ENCODE measurements around the gene DCHS2.

Gene DCHS2

GRCh38 chr4:154183264-154183663 lies 308.3 kb downstream of the DCHS2 start:
- no peak overlapping the region for H2BK12ac ChIP-seq (ENCODE audit: low read length)
- H2AK5ac ChIP-seq (ENCODE audit: low read depth, low read length): no peak overlapping the region
- no peaks in the 10 kb centered on the region for H3K79me1 ChIP-seq (ENCODE audit: low read depth, low read length)
- no peak overlapping the region for H4K8ac ChIP-seq (ENCODE audit: low read depth, low read length)
- H4K91ac ChIP-seq (ENCODE audit: low read depth, low read length, poor library complexity): no peak overlapping the region
- no peak overlapping the region for H3K9ac ChIP-seq (ENCODE audit: low read depth, low read length, poor library complexity)
- H2AFZ ChIP-seq (ENCODE audit: low read length): no peak overlapping the region
- no peak overlapping the region for H3K4me2 ChIP-seq (ENCODE audit: insufficient read depth, low read length, poor library complexity, severe bottlenecking)
- no peak overlapping the region for H3K4ac ChIP-seq (ENCODE audit: low read length)
- H2BK120ac ChIP-seq (ENCODE audit: low read depth, low read length): no peak overlapping the region
- no peak overlapping the region for H3K23ac ChIP-seq (ENCODE audit: low read depth, low read length, poor library complexity)
- no peak overlapping the region for H2BK5ac ChIP-seq (ENCODE audit: low read length)
- no peaks in the 10 kb centered on the region for H3K36me3 ChIP-seq (replicated peaks in 1 of 2; ENCODE audit: control insufficient read depth in 2 of 2, insufficient read depth in 2 of 2, low read length in 2 of 2)
- no peak overlapping the region for H2BK15ac ChIP-seq (ENCODE audit: low read length)
- no peak overlapping the region for H3K18ac ChIP-seq (ENCODE audit: low read length)
- H3K4me1 ChIP-seq (ENCODE audit: control insufficient read depth in 2 of 2, insufficient read depth in 1 of 2, low read depth in 1 of 2, low read length in 2 of 2): peaks cover 0 to 6% of the 10 kb centered on the region in 2 donors
- H3K9me3 ChIP-seq (replicated peaks in 1 of 2; ENCODE audit: control insufficient read depth in 2 of 2, insufficient read depth in 1 of 2, low read depth in 1 of 2, low read length in 2 of 2): no peaks in the 10 kb centered on the region
- no peak overlapping the region for H3K14ac ChIP-seq (ENCODE audit: low read length)
- WGBS, 2 donors (ENCODE audit: extremely low coverage in 2 of 2, insufficient read length in 2 of 2, insufficient replicate concordance in 1 of 2): no CpG with 5 or more reads among the region's 1 CpG
- H3K4me3 ChIP-seq (ENCODE audit: low read length in 2 of 2): no peak overlapping the region
- no peaks in the 10 kb centered on the region for H3K27me3 ChIP-seq (ENCODE audit: control insufficient read depth in 3 of 3, insufficient read depth in 3 of 3, low read depth in 1 of 3, low read length in 3 of 3)
- no peak for DNase-seq (ENCODE audit: low spot score)
- H3K27ac ChIP-seq (replicated peaks; ENCODE audit: low read length): no peak overlapping the region

Measured in neuronal stem cell (in vitro differentiated cells).